ENCODE results near the gene TCEAL9.

The TCEAL9 gene

GRCh38 chrX:103400931-103401330, 44.6 kb downstream of the TCEAL9 start:
- Histone ChIP-seq H3K27ac (no peak overlapping the region), H3K4me3 (no peak overlapping the region)
- no peak for DNase-seq (ENCODE audit: low spot score)
- TF ChIP-seq CTCF (IDR thresholded peaks at IDR 0.05) = no peak

- peak overlapping the region; percentile 50 to 65 for H3K27ac ChIP-seq
- peak overlapping the region; percentile 69 for H3K4me3 ChIP-seq
- no peak for TF ChIP-seq CTCF (IDR thresholded peaks at IDR 0.05)
- peak; percentile 82 for DNase-seq (ENCODE audit: low spot score)
Observed at GRCh38 chrX:103404231-103405008, 48.1 kb downstream of the TCEAL9 start.

- no peak for DNase-seq (ENCODE audit: low spot score)
- Histone ChIP-seq H3K4me3 (peak overlapping the region; percentile 69), H3K27ac (peak overlapping the region; percentile 50 to 65)
- no peak for TF ChIP-seq CTCF (IDR thresholded peaks at IDR 0.05)
Observed at GRCh38 chrX:103405009-103405333, 48.7 kb downstream of the TCEAL9 start.

GRCh38 chrX:103406256-103406655, 50.0 kb downstream of the TCEAL9 start:
- no peak for DNase-seq (ENCODE audit: low spot score)
- no peak for TF ChIP-seq CTCF (IDR thresholded peaks at IDR 0.05)
- Histone ChIP-seq H3K27ac (no peak overlapping the region), H3K4me3 (no peak overlapping the region)

GRCh38 chrX:103407776-103408175, 51.5 kb downstream of the TCEAL9 start:
- DNase-seq (ENCODE audit: low spot score) = no peak
- no peak overlapping the region for H3K27ac ChIP-seq
- no peak overlapping the region for H3K4me3 ChIP-seq
- no peak for TF ChIP-seq CTCF (IDR thresholded peaks at IDR 0.05)
